HG02678 (cell line): ENCODE data around the gene EIF4ENIF1.
"Not testable (repeated sequence)": the region's sequence is repeated elsewhere in the genome, so short reads cannot be mapped to it uniquely, and the experiment has no call there.

ENCODE experiments used
- ATAC-seq: cut with Tn5 transposase; IDR thresholded peaks from one replicate; pipeline ENCODE4 v1.9.1; 2021; ENCODE audit warnings: mild to moderate bottlenecking, moderate library complexity; ENCODE audit not compliant: unreplicated experiment

The EIF4ENIF1 gene

DNA sequence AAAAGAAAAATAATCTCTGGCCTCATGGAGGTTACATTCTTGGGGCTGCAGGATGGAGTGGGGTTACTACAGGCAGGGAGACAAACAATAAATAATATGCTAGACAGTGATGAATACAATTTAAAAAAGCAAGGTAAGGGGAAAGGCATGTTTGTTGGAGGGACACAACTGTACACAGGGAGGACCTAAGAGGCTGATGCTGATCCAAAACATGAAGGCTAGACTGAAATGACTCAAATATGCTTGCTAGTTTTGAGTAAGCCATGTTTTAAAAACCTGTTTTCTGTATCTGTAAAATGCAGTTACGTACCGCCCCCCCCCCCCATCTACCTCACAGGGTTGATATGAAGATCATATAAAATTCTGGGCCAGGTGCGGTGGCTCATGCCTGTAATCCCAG lies 44.0 kb downstream of the EIF4ENIF1 start:
- ATAC-seq, result no peak

GRCh38 chr22:31443516-31443915 lies 46.1 kb downstream of the EIF4ENIF1 start:
- ATAC-seq, result no peak

GRCh38 chr22:31442768-31443489 lies 46.7 kb downstream of the EIF4ENIF1 start:
- ATAC-seq, result no peak

- no peak for ATAC-seq
These were observed 48.0 kb downstream of the EIF4ENIF1 start for GRCh38 chr22:31441652-31442051.

GRCh38 chr22:31440681-31441080 lies 49.0 kb downstream of the EIF4ENIF1 start:
- ATAC-seq, result no peak

- ATAC-seq, result no peak
These were observed 49.8 kb downstream of the EIF4ENIF1 start for GRCh38 chr22:31439808-31440207.

DNA sequence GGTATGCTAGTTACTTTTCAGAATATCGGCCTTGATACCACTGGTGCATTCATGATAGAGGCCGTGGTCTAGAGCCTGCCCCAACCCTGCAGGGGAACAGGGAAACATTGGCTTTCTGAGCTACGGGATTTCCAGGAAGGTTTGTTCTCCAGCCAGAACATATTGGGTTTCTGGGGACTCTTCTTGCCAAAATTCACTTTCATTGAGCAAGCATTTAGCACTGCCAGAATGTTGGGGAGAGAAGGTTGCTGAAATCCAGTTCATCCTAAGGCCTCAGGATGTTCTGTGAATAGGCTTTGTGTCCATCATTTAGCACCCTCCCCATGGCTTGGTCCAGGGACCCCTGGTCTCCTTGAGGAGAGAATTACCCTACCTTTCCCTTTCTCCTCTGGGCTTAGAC lies 53.5 kb downstream of the EIF4ENIF1 start:
- no peak for ATAC-seq

DNA sequence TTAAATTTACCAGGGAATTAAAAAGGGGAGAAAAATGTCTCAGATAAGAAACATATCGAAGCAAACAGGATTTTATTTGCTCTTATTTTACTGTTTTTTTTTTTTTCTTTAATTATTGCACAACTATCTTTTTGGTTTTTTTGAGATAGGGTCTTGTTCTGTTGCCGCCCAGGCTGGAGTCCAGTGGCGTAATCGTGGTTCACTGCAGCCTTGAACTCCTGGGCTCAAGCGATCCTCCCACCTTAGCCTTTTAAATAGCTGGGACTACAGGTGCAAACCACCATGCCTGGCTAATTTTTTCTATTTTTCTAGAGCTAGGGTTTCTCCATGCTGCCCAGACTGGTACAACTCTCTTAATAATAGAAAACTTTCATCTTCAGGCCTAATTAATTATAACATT lies 57.7 kb downstream of the EIF4ENIF1 start:
- ATAC-seq, result no peak

DNA sequence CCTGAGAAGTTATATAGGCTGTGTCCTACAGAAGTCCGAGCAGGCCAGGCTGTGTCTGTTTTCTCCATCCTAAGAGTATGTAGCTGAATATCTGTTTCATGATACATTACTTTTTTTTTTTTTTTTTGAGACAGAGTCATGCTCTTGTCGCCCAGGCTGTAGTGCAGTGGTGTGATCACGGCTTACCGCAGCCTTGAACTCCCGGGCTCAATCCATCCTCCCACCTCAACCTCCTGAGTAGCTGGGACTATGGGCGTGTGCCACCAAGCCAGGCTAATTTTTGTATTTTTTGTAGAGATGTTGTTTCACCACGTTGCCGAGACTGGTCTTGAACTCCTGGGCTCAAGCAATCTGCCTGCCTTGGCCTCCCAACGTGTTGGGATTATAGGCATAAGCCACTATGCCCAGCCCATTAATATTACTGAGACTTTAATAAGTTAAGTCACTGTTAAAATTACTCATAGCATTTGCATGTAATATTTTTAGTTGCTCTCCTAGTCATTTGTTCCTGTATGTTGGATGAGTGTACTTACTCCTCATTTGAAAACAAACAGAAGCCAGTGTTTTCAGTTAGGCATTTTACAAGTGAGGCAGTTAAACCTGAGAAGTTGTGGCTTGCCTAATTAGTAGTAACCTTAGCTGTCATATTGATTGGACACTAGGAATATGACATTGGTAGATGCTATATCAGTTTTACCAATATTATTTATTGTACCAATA lies 64.2 kb downstream of the EIF4ENIF1 start:
- no peak for ATAC-seq

DNA sequence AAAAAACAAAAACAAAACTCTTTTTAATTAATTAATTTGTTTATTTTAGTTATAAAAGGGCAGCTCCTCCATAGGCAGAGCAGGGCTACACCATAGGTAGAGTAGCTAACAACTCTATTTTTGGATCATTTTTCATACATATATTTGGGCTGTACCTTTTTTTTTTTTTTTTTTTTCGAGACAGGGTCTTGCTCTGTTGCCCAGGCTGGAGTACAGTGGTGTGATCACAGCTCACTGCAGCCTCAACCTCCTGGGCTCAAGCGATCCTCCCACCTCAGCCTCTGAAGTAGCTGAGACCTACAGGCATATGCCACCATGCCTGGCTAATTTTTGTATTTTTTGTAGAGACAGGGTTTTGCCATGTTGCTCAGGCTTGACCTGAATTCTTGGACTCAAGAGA lies 87.3 kb downstream of the EIF4ENIF1 start:
- not testable (repeated sequence) for ATAC-seq

DNA sequence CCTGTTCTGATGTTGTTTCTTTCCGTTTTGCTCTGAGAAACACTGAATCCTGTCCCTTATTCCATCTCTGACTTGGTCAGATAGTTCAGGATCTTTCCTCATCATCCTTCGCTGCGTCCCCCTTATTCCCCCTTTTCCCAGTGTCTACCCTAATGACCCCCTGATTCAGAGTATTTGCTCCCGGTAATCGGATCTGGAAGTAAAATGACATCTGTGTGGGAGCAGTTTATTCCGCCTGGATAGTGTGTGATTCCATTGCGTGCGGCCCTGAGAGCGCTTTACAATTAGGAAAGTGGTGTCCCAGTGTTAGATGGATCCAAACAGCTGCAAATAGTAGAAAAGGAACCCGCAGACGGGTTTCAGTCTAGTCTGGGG lies 89.6 kb downstream of the EIF4ENIF1 start:
- ATAC-seq, result no peak

DNA sequence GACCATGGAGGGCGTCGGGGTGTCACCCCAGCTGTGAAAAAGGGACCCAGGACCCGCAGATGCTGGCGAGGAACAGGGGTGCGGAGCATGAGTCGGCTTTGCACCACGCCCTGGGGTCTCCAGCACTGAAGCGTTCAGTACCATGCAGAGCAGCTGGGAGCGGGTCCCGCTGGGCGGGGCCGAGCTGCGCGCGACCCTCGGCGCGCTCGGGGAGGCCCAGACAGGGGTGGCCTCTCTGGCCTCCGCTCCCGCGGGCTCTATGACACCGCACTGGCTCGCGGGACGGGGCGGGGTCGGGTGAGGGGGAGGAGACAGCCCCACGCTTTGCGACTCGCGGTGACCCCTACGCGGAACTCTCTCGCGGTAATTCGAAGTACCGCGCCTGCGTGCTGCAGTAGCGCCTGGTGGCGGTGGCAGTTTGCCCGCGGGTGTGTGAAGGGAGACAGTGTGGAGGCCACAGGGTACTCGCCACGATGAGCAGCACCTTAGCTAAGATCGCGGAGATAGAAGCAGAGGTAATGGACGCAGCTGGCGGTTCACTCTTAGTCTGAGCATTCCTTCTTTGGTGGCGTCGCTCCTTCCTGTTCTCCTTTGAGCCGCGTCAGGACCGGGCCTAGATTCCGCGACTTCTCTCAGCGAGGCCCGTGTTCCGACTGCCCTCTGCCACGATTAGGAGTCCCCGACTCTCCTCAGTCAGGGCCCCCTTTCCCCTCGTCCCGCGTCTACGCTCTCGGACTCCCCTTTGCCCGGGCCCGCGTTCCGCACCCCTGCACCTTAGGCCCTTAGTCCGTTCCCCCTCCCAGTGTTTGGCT lies 90.2 kb downstream of the EIF4ENIF1 start, which contains the start of gene DRG1:
TSS of gene DRG1 (plus strand) at position 394 of the 812 bp plus-strand sequence. CDS start at position 474, 80 bp downstream.
- peak; percentile 99 for ATAC-seq

GRCh38 chr22:31398231-31398630 lies 91.4 kb downstream of the EIF4ENIF1 start:
- no peak for ATAC-seq

- ATAC-seq, result no peak
These were observed 95.3 kb downstream of the EIF4ENIF1 start for GRCh38 chr22:31394326-31394725.

DNA sequence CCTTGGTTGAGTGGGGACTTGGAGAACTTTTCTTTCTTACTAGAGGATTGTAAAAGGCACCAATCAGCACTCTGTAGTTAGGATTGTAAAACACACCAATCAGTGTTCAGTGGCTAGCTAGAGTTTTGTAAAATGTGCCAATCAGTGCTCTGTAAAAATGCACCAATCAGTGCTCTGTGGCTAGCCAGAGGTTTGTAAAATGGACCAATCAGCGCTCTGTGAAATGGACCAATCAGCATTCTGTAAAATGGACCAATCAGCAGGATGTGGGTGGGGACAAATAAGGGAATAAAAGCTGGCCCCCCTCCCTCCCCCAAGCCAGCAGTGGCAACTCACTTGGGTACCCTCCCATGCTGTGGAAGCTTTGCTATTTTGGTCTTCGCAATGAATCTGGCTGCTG lies 95.7 kb downstream of the EIF4ENIF1 start:
- ATAC-seq, result no peak
